Mononuclear cell (primary cell): ENCODE measurements around the gene CLMP. TPM values are rescaled to one million over a fixed set of nuclear protein-coding genes. Genes with fewer than 3 reads are reported as not detected.

Source experiments
- H3K27me3 ChIP-seq: 2 replicates; pipeline ENCODE4 v1.6.0; 2011; ENCODE audit warnings: low read length, control low read depth; ENCODE audit not compliant: insufficient read depth
- H3K4me1 ChIP-seq: 2 replicates; pipeline ENCODE4 v1.5.1; 2011; ENCODE audit warnings: mild to moderate bottlenecking, low read length, control low read depth; ENCODE audit not compliant: insufficient read depth
- H3K4me3 ChIP-seq: 2 replicates; pipeline ENCODE4 v1.5.1; 2011; ENCODE audit warnings: mild to moderate bottlenecking, low read length, moderate library complexity
- H3K9me3 ChIP-seq: 2 replicates; pipeline ENCODE4 v1.5.1; 2011; ENCODE audit warnings: low read depth, mild to moderate bottlenecking, control low read depth, low read length
- total RNA-seq: library from RNA; depleted of rRNA; stranded (reverse); fragments of >200 nt; gene quantifications from one replicate; pipeline ENCODE4 v1.2.3, GENCODE V29; 2012

The CLMP gene
- total RNA-seq, 1 donor: 0.10 TPM

DNA sequence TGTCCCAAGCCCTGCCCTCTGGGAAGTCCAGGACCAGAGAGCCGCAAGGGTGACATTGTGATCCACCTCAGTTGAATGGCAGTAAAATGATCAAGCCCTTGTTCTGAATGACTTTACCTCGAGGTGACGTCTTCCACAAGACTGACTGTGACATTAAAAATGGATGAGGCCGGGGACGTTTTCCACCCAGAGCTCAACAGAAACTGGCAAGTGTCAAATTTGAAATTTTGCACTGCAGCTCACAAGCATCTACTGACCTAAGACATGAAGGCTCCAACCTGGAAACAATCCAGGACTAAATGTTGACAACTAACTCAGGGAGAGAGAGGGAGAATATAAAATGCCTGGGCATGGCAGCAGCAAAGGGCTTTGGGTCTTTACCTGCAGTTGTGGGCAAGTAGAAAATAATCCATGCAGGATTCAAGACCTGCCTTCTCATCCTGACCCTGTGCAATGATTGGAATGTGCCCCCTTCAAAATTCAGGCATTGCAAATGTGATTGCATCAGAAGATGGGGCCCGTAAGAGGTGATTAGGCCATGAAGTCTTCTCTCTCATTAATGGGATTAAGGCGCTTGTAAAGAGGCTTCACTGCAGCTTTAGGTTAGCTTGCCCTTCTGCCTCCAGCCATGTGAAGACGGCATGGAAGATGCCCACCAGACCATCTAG lies 33.6 kb upstream of the CLMP start:
- peaks cover 7% of the 10 kb centered on the region for H3K4me1 ChIP-seq
- H3K27me3 ChIP-seq: peaks cover 5% of the 10 kb centered on the region
- no peak overlapping the region for H3K4me3 ChIP-seq
- H3K9me3 ChIP-seq: no peaks in the 10 kb centered on the region

DNA sequence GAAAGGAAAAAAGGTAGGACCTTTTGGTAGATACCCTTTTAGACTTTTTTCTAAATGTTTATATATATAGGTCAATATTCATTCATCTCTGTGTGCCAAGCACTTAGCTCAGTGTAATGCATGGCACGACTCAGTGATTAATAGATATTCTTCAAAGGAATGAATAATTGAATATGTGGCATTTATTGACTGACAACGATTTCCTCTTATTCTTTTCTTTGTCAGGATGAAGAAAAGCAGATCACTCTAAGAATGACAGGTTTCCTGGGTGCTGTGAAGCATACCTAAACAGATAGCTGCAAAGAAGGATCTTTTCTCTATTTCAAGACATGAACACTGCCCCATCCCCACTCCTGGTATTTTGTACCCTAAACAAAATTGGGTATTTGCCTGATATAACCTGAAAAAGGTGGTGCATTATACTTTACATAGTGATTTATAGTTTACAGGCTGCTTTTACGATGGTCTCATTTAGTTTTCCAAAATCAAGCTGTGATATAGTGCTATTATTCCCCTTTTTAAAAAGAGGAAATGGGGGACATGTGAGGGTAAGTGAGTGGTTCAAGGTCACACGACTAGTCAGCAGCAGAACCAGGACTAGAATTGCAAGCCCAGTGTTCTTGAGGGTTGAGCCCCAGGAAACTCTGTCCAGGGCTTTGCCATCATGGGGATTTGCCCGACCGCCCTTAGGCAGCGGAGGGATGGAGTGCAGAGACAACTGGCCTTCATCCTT lies 32.9 kb upstream of the CLMP start:
- Histone ChIP-seq H3K9me3 (no peaks in the 10 kb centered on the region), H3K4me1 (no peaks in the 10 kb centered on the region), H3K27me3 (peaks cover 5% of the 10 kb centered on the region), H3K4me3 (no peak overlapping the region)

DNA sequence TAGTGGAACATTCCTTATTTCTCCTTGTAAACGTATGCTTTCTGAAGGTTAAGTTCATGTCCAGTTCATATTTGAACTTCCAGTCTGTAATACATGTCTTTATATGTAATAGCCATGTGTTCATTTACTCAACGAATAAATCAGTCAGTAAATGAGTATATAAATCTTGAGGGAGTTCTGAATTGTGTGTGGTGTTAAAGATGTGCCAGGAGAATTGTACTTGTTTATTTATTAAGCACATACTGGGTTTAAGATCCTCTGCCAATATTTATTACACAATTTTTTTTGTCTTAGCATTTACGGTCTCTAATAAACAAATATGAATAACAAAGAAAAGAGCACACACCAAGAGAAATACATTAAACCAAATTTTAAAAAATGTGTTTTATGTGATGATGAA lies 26.5 kb upstream of the CLMP start:
- H3K9me3 ChIP-seq: no peaks in the 10 kb centered on the region
- no peak overlapping the region for H3K4me3 ChIP-seq
- peaks cover 8% of the 10 kb centered on the region for H3K27me3 ChIP-seq
- no peaks in the 10 kb centered on the region for H3K4me1 ChIP-seq

DNA sequence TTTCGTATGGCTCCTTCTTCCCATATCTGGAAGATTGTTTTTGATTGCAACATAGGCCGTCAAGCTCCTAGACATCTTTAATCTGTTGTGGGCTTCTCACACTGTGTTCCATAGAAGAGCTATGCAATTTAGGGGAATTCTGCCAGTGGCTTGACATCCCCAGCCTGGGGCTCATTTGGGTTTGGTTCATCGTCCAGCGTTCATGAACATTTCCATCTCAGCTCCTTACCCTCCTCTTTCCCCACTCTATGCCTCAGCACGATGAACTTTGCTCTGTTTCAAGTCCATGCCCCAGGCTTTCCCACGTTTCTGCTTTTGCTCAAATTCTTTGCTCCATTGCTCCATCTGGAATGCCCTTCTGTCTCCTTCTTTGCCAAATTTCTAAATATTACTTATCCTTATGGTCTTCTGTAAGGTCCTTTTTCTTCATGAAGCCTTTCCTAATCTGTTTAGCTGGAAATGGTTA lies 26.1 kb upstream of the CLMP start:
- Histone ChIP-seq H3K4me3 (no peak overlapping the region), H3K27me3 (peaks cover 8% of the 10 kb centered on the region), H3K9me3 (no peaks in the 10 kb centered on the region), H3K4me1 (no peaks in the 10 kb centered on the region)

DNA sequence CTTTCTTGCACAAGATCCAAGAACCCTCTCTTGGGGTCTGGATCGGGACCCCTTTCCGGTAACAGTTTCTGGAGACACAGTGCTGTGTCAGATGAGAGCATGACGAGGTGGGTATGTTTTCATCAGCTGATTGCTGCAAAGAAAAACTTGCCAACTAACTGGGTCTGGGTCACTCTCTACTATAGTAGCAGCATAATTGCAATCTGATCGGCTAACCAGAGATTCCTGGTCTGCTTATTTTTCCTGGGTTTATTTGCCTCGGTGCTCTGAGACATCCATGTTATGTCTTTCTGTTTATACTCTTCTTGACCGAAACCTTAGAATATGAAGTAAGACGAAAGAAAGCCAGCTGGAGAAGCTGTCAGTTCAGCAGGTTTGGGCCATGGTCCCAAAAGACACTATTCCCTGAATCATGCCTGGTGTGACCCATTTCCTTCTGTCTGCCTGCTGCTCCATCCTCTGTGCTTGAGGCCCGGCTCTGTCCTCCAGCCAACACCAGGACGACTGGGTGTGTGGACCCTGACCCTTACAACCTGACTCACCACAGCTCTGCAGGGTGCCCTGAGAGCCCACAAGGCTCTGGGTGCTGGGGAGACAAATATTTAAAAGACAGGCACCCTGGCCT lies 24.1 kb upstream of the CLMP start:
- Histone ChIP-seq H3K9me3 (no peaks in the 10 kb centered on the region), H3K4me1 (no peaks in the 10 kb centered on the region), H3K4me3 (no peak overlapping the region), H3K27me3 (peaks cover 3% of the 10 kb centered on the region)

DNA sequence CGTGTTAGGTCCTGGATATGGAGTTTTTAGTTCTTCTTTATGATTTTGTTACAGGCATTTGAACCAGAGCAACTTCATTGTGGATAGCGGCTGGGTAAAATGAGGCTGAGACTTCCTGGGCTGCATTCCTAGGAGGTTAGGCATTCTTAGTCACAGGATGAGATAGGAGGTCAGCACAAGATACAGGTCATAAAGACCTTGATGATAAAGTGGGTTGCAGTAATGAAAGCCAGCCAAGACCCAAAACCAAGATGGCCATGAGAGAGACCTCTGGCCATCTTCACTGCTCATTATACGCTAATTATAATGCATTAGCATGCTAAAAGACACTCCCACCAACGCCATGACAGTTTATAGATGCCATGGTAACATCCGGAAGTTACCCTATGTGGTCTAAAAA lies 23.4 kb upstream of the CLMP start:
- H3K27me3 ChIP-seq: peaks cover 4% of the 10 kb centered on the region
- H3K4me3 ChIP-seq: no peak overlapping the region
- H3K9me3 ChIP-seq: no peaks in the 10 kb centered on the region
- no peaks in the 10 kb centered on the region for H3K4me1 ChIP-seq

DNA sequence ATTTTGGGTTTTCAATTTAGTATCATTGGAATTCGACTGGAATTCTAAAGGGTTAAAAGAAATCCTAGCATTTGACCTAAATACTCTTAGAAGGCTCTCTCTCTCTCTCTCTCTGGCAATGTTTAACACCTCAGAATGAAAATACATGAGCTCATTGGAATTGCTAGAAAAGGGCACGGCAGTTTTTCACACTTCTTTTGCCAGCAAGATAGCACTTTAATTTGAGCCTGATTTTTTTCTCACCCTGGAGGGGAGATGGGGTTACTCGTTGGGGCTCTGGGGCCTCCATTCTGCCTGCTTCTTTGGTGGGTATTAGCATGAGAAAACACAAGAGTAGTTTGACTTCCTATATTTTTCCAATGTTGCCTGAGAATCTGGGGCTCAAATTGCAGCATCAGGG lies 22.8 kb upstream of the CLMP start:
- Histone ChIP-seq H3K9me3 (no peaks in the 10 kb centered on the region), H3K4me1 (no peaks in the 10 kb centered on the region), H3K27me3 (peaks cover 9% of the 10 kb centered on the region)

DNA sequence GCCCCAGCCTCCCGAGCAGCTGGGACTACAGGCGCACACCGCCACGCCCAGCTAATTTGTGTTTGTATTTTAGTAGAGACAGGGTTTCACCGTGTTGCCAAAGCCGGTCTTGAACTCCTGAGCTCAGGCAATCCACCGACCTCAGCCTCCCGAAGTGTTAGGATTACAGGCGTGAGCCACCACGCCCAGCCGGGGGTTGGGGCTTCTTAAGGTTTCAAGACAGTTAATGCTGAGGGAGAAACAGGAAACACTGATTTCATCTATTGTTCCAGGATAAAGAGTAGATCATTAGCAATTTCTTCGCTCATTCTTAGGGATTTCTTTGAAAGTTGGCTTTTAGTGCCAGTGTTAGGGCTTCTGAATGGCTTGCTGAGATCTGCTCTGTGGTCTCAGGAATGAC lies 21.2 kb upstream of the CLMP start:
- H3K27me3 ChIP-seq: peaks cover 11% of the 10 kb centered on the region
- H3K4me1 ChIP-seq: no peaks in the 10 kb centered on the region
- no peaks in the 10 kb centered on the region for H3K9me3 ChIP-seq
- H3K4me3 ChIP-seq: no peak overlapping the region

More for the DNA sequence above, 22.8 kb upstream of the CLMP start:
- H3K4me3 ChIP-seq: no peak overlapping the region

DNA sequence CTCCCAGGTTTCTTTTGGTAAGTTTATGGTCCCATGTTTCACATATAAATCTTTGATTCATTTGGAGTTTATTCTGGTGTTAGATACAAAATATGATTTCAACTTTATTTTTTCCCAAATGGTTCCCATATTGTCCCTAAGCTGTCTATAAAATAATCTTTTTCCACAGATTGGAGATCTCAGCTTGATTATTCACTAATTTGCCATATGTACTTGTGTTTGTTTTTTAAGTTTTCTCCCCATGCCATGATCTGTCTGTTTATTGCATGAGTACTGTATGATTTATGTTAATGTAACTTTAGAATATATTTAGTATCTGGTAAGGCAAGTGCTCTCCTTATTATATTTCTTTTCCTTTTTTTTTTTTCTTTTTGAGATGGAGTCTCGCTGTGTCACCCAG lies 19.9 kb upstream of the CLMP start:
- no peak overlapping the region for H3K4me3 ChIP-seq
- no peaks in the 10 kb centered on the region for H3K4me1 ChIP-seq
- H3K9me3 ChIP-seq: no peaks in the 10 kb centered on the region
- H3K27me3 ChIP-seq: peaks cover 11% of the 10 kb centered on the region

DNA sequence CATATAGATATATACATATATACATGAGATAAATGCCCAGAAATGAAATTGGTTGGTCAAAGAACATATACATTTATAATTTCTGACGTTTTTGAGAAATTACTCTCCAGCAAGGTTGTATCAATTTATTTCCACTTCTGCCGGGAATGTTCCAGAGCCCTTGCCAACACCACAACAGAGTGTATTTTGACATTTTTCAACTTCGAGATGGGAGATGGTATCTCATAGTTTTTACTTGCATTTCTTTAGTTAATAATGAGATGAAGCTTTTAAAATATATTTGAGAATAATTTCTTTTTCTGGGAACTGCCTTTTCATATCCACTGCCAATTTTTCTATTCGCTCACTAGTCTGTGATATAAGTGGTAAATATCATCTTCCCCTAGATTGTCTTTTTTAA lies 19.3 kb upstream of the CLMP start:
- Histone ChIP-seq H3K4me3 (no peak overlapping the region), H3K27me3 (peaks cover 11% of the 10 kb centered on the region), H3K4me1 (no peaks in the 10 kb centered on the region), H3K9me3 (no peaks in the 10 kb centered on the region)

DNA sequence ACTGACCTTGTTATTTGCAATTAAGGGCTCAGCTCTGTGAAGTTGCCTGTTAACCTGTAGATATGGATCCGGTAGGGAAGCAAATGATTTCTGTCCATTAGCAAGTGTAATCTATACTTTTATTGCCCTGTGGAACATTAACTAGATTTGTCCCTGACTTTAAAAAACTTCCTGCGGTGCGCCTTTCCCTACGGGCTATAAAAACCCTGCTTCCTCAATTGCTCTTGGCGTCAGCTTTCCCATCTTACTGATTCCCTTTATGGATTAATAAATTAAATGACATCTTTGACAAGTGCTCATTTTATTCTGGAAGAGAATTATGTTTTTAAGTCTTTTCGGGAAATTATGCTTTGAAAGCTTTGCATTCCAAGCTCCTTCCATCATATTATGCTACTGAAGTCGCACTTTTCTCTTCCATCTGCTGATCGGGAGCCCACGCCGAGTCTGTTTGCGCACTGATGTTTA lies 18.3 kb upstream of the CLMP start:
- Histone ChIP-seq H3K9me3 (no peaks in the 10 kb centered on the region), H3K4me1 (no peaks in the 10 kb centered on the region), H3K4me3 (no peak overlapping the region), H3K27me3 (peaks cover 11% of the 10 kb centered on the region)

DNA sequence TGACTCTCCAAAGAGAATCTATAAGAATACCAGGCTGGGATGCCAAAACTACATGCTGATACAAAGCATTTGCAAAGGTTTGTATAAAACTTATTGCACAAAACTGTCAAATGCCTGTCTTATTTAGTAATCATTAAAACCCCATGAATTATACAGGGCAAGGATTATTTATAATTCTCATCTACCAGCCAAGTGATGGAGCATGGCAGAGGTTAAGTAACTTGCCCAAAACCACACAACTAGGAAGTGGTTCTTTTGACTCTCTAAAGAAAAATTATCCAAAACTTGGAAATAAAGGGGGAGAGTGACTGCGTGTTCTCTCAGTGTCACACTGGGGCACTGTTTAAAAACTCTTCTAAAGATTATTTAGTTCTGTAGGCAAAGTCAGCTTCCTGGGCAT lies 17.4 kb upstream of the CLMP start:
- H3K27me3 ChIP-seq: peaks cover 14% of the 10 kb centered on the region
- H3K4me1 ChIP-seq: no peaks in the 10 kb centered on the region
- H3K9me3 ChIP-seq: no peaks in the 10 kb centered on the region
- no peak overlapping the region for H3K4me3 ChIP-seq

DNA sequence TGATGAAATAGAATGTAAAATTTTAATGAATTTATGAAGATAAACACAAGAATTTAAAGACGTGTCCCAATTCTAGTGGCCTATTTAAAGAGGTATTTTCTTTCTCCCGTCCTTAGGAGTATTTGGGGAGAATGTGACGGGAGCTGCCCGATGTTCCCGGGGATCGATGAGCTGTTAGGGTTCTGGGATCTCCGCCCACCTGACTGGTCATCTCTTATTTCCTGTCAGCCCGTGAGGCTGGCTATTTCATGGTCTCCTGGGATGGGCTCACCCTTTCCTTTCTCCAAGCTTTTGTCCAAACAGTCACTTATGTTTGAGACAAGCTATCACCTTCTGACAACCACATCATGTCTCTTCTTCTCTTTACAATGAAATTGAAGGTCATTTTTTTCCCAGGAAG lies 16.9 kb upstream of the CLMP start:
- no peaks in the 10 kb centered on the region for H3K4me1 ChIP-seq
- H3K9me3 ChIP-seq: no peaks in the 10 kb centered on the region
- H3K4me3 ChIP-seq: no peak overlapping the region
- peaks cover 14% of the 10 kb centered on the region for H3K27me3 ChIP-seq

DNA sequence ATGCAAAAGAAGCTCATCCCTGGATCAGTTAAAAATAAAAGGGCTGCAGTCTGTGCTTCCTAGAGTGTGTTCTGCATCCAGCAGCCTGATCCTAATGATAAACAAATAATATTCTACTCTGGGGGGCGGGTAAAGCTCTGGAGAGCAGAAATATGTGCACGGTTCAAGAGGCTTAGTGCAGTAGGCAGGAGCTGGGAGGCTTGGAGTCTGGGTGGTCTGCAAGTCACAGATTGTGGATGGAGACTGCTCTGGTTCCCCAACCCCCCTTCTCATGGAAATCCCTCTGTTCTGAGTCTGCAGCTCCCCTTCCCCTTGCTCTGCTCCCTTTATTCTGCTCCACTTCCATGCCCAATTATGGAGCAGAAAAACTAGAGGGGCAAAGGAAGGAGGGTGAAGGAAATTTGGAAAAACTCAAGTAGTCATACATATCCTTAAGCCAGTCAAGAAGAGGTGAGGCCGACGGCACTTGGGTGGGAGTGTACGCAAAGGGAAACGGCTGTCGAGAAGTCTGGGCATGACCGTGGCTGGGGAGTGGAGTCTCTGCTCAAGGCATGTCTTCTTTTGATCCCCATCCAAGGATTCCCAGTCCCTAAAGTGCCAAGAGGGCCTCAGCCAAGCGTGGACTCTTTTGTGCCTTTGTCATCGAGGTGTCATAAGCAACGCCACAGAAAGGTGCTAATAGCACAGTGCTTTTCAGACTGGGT lies 16.3 kb upstream of the CLMP start:
- H3K27me3 ChIP-seq: peaks cover 14% of the 10 kb centered on the region
- no peaks in the 10 kb centered on the region for H3K4me1 ChIP-seq
- H3K9me3 ChIP-seq: no peaks in the 10 kb centered on the region
- no peak overlapping the region for H3K4me3 ChIP-seq

DNA sequence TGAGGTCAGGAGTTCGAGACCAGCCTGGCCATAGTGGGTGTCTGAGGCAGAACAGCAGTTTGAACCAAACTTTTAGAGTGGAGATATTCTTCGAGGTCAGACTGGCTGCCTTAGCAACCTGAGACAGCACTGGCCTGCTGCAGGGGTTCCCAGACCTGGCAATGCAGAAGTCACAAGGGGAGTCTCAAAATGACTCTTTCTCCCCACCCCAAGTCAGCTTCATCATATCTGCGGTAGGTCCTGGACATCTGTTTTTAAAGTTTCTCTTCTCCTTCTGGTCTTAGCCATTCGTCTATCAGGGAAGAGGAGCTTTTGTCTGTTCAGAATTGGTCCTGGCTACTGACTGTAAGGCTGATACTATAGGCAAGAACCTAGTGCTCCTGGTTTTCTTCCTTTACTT lies 14.5 kb upstream of the CLMP start:
- H3K27me3 ChIP-seq: peaks cover 14% of the 10 kb centered on the region
- no peaks in the 10 kb centered on the region for H3K4me1 ChIP-seq
- H3K9me3 ChIP-seq: no peaks in the 10 kb centered on the region
- H3K4me3 ChIP-seq: no peak overlapping the region
